ENCODE data around the gene NR2E1.

GRCh38 chr6:108222504-108222903 is 56.7 kb downstream of the NR2E1 start:
- TF ChIP-seq CTCF (IDR thresholded peaks at IDR 0.05; ENCODE audit: low read length): no peak
- TF ChIP-seq EZH2 (IDR thresholded peaks at IDR 0.05; ENCODE audit: borderline replicate concordance, low read length): no peak

All from OCI-LY1 (cell line).